GM23338 (cell line): ENCODE measurements around the gene SCCPDH. TPM values are rescaled to one million over a fixed set of nuclear protein-coding genes. Genes with fewer than 3 reads are reported as not detected.
"Not testable (repeated sequence)": the region's sequence is repeated elsewhere in the genome, so short reads cannot be mapped to it uniquely, and the experiment has no call there.

Experiments
- ATAC-seq: fragments of 200-7000 bp; cut with Tn5 transposase; 3 replicates; pipeline ENCODE4 v1.9.1; 2020
- DNase-seq: peaks from one replicate; pipeline ENCODE4 v3.0.0-alpha.2; 2015; ENCODE audit warnings: low spot score
- H2AFZ ChIP-seq: fragments of 200-600 bp; sonication (generic); 2 replicates; pipeline ENCODE4 v1.8.0; 2016; ENCODE audit warnings: antibody characterized with exemption, mild to moderate bottlenecking, moderate library complexity
- H3F3A ChIP-seq: fragments of 200-600 bp; sonication (generic); replicated peaks from 2 replicates; pipeline ENCODE4 v1.8.0; 2017; ENCODE audit warnings: antibody characterized with exemption, mixed run types, low read depth
- H3K27ac ChIP-seq: fragments of 200-600 bp; sonication (generic); 2 replicates; pipeline ENCODE4 v1.6.1; 2016; ENCODE audit warnings: low read depth
- H3K27me3 ChIP-seq: fragments of 200-600 bp; sonication (generic); 2 replicates; pipeline ENCODE4 v1.8.0; 2016; ENCODE audit warnings: mild to moderate bottlenecking, mixed run types, moderate library complexity; ENCODE audit not compliant: insufficient read depth
- H3K36me3 ChIP-seq: fragments of 200-600 bp; sonication (generic); 2 replicates; pipeline ENCODE4 v1.8.0; 2016; ENCODE audit warnings: mild to moderate bottlenecking; ENCODE audit not compliant: insufficient read depth
- H3K4me1 ChIP-seq: fragments of 200-600 bp; sonication (generic); 2 replicates; pipeline ENCODE4 v1.8.0; 2016; ENCODE audit warnings: mild to moderate bottlenecking, moderate library complexity; ENCODE audit not compliant: insufficient read depth
- H3K4me2 ChIP-seq: fragments of 200-600 bp; sonication (generic); 2 replicates; pipeline ENCODE4 v1.7.1; 2017; ENCODE audit warnings: mixed run types
- H3K4me3 ChIP-seq: fragments of 200-600 bp; sonication (generic); 2 replicates; pipeline ENCODE4 v1.6.1; 2016; ENCODE audit warnings: mixed run types
- H3K79me2 ChIP-seq: fragments of 200-600 bp; sonication (generic); replicated peaks from 2 replicates; pipeline ENCODE4 v1.8.0; 2017; ENCODE audit warnings: mild to moderate bottlenecking; ENCODE audit not compliant: insufficient read depth
- H3K9me2 ChIP-seq: fragments of 200-600 bp; sonication (generic); 2 replicates; pipeline ENCODE4 v1.8.0; 2017; ENCODE audit not compliant: insufficient read depth
- H4K20me1 ChIP-seq: fragments of 200-600 bp; sonication (generic); replicated peaks from 2 replicates; pipeline ENCODE4 v1.8.0; 2017; ENCODE audit warnings: mild to moderate bottlenecking; ENCODE audit not compliant: insufficient read depth
- H3K27ac Mint-ChIP-seq: 2 replicates; pipeline ENCODE4 v1.8.0; 2020; ENCODE audit warnings: inconsistent platforms, mild to moderate bottlenecking, moderate library complexity, mixed read lengths
- H3K27me3 Mint-ChIP-seq: 3 replicates; pipeline ENCODE4 v1.8.0; 2022; ENCODE audit warnings: low read depth, mild to moderate bottlenecking, moderate library complexity, mixed read lengths, inconsistent platforms; ENCODE audit not compliant: insufficient read depth, poor library complexity
- H3K36me3 Mint-ChIP-seq: 3 replicates; pipeline ENCODE4 v1.8.0; 2021; ENCODE audit warnings: low read depth, mild to moderate bottlenecking, inconsistent platforms, moderate library complexity, mixed read lengths
- H3K4me1 Mint-ChIP-seq: 3 replicates; pipeline ENCODE4 v1.8.0; 2020; ENCODE audit warnings: mild to moderate bottlenecking, inconsistent platforms, mixed read lengths
- H3K4me3 Mint-ChIP-seq: 3 replicates; pipeline ENCODE4 v1.8.0; 2021; ENCODE audit warnings: moderate library complexity, mild to moderate bottlenecking, inconsistent platforms, mixed read lengths
- H3K9me3 Mint-ChIP-seq: 3 replicates; pipeline ENCODE4 v1.8.0; 2020; ENCODE audit warnings: moderate library complexity, mild to moderate bottlenecking, inconsistent platforms, mixed read lengths
- EZH2phosphoT487 ChIP-seq: fragments of 200-600 bp; sonication (generic); IDR thresholded peaks from one replicate; pipeline ENCODE4 v1.8.1; 2018; ENCODE audit warnings: antibody characterized with exemption; ENCODE audit not compliant: unreplicated experiment
- JUNB ChIP-seq: IDR thresholded peaks from one replicate; pipeline ENCODE4 v1.6.1; 2016; ENCODE audit warnings: antibody characterized with exemption; ENCODE audit not compliant: unreplicated experiment
- STAT1 ChIP-seq: IDR thresholded peaks from one replicate; pipeline ENCODE4 v1.6.1; 2016; ENCODE audit warnings: antibody characterized with exemption; ENCODE audit not compliant: unreplicated experiment
- ZNF114 ChIP-seq: fragments of 250-450 bp; sonication (Bioruptor Pico); IDR thresholded peaks from 2 replicates; pipeline ENCODE4 v1.5.0; 2020; ENCODE audit warnings: mild to moderate bottlenecking, moderate library complexity
- polyA plus RNA-seq: library from polyadenylated mRNA; unstranded; fragments of >200 nt; fragmentation: Nextera tagmentation; extraction: Ambion mirVana; gene quantifications from 2 replicates; pipeline ENCODE4 v1.2.1, GENCODE V29; 2016
- total RNA-seq: library from RNA; depleted of rRNA; stranded (reverse); fragments of >200 nt; shearing (Covaris generic); gene quantifications from 2 replicates; pipeline ENCODE4 v1.2.3, GENCODE V29; 2014

The SCCPDH gene
- total and polyA plus RNA-seq, 2 experiments from 2014 or later, result 14.4 to 18.8 TPM

DNA sequence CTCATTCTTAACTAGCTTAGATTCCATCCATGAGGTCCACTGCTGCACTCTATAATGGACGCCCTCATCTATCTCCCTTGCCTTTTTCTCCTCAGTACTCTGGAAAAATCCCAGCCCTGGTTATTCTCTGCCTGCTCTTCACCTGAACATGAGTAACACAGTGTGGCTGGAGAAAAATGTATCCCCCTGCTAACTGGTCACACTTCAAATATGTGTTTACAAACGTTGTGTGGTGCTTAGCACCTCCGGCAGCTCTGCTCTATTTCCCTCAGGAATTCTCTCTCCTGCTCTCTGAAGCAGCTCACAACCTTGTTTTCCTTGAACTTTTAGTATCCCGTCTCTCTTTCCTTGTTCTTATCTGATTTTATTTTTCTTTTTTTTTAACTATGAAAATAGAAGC is 4.1 kb downstream of the SCCPDH start:
- Mint-ChIP-seq H3K27me3 (peaks cover 17% of the 10 kb centered on the region), H3K4me1 (no peaks in the 10 kb centered on the region), H3K9me3 (peaks cover 24% of the 10 kb centered on the region; the same call in 2 of the 3 replicates), H3K36me3 (peaks cover 58% of the 10 kb centered on the region), H3K4me3 (no peak overlapping the region), H3K27ac (no peak overlapping the region)
- Histone ChIP-seq H3K4me1 (peaks cover 3% of the 10 kb centered on the region; the same call in 1 of the 2 replicates), H3K4me3 (no peak overlapping the region), H3K27ac (no peak overlapping the region), H3K36me3 (peaks cover 19% of the 10 kb centered on the region), H3K27me3 (peaks cover 19% of the 10 kb centered on the region), H4K20me1 (no peaks in the 10 kb centered on the region), H2AFZ (no peak overlapping the region), H3F3A (0 out of 2 replicates have a peak, but pooled peaks cover 2% of the 10 kb centered on the region), H3K79me2 (no peaks in the 10 kb centered on the region), H3K9me2 (no peaks in the 10 kb centered on the region), H3K4me2 (no peak overlapping the region)
- DNase-seq, result no peak
- no peak for TF ChIP-seq ZNF114
- TF ChIP-seq JUNB, result no peak
- ATAC-seq, result no peak

DNA sequence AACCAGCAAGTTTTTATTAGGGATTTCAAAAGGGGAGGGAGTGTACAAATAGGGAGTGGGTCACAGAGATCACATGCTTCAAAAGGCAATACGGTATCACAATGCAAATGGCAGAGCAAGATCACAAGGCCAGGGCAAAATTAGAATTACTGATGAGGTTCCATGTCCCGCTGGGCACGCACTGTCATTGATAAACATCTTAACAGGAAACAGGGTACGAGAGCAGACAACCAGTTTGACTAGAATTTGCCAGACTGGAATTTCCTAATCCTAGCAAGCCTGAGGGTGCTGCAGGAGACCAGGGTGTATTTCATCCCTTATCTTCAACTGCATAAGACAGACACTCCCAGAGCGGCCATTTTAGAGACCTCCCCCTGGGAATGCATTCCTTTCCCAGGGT is 4.8 kb downstream of the SCCPDH start:
- not testable (repeated sequence) for H3K9me2 ChIP-seq, H3K27ac Mint-ChIP-seq, H2AFZ ChIP-seq, H3K27ac ChIP-seq, H3F3A ChIP-seq, H4K20me1 ChIP-seq, H3K4me1 Mint-ChIP-seq, H3K4me2 ChIP-seq, H3K4me3 Mint-ChIP-seq, H3K4me3 ChIP-seq, H3K4me1 ChIP-seq, H3K79me2 ChIP-seq, ATAC-seq, DNase-seq
- Histone ChIP-seq H3K27me3 (peaks cover 14% of the 10 kb centered on the region), H3K36me3 (peaks cover 19% of the 10 kb centered on the region)
- H3K27me3 Mint-ChIP-seq, result peaks cover 13% of the 10 kb centered on the region
- peaks cover 65% of the 10 kb centered on the region for H3K36me3 Mint-ChIP-seq
- peaks cover 21% of the 10 kb centered on the region; the same call in 2 of the 3 replicates for H3K9me3 Mint-ChIP-seq

DNA sequence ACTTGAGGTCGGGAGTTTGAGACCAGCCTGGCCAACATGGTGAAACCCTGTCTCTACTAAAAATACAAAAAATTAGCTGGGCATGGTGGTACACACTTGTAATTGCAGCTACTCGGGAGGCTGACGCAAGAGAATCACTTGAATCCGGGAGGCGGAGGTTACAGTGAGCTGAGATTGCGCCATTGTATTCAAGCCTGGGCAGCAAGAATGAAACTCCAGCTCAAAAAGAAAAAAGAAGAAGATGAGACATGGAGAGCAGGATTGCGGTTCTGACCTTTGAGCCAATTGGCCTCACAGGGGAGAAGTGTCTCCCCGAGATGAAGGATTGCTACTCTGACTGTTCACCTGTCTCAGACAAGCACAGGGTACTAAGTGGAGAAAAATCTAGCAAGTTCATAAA is 6.6 kb downstream of the SCCPDH start:
- ATAC-seq, result no peak
- no peaks in the 10 kb centered on the region for H3F3A ChIP-seq
- TF ChIP-seq JUNB (no peak), EZH2phosphoT487 (no peak), STAT1 (no peak), ZNF114 (no peak)
- H3K27me3 Mint-ChIP-seq, result peaks cover 6% of the 10 kb centered on the region
- H2AFZ ChIP-seq, result no peak overlapping the region
- no peaks in the 10 kb centered on the region for H3K9me2 ChIP-seq
- no peak overlapping the region for H3K4me3 ChIP-seq
- H3K27ac ChIP-seq, result no peak overlapping the region
- DNase-seq, result no peak
- peaks cover 21% of the 10 kb centered on the region; the same call in 2 of the 3 replicates for H3K9me3 Mint-ChIP-seq
- H4K20me1 ChIP-seq, result no peaks in the 10 kb centered on the region; the same call in 1 of the 2 replicates
- no peaks in the 10 kb centered on the region for H3K27me3 ChIP-seq
- H3K79me2 ChIP-seq, result no peaks in the 10 kb centered on the region
- H3K4me1 Mint-ChIP-seq, result no peaks in the 10 kb centered on the region
- H3K27ac Mint-ChIP-seq, result no peak overlapping the region
- no peak overlapping the region for H3K4me2 ChIP-seq
- no peak overlapping the region for H3K4me3 Mint-ChIP-seq
- no peaks in the 10 kb centered on the region for H3K4me1 ChIP-seq
- peaks cover 19% of the 10 kb centered on the region for H3K36me3 ChIP-seq
- H3K36me3 Mint-ChIP-seq, result peaks cover 76% of the 10 kb centered on the region

DNA sequence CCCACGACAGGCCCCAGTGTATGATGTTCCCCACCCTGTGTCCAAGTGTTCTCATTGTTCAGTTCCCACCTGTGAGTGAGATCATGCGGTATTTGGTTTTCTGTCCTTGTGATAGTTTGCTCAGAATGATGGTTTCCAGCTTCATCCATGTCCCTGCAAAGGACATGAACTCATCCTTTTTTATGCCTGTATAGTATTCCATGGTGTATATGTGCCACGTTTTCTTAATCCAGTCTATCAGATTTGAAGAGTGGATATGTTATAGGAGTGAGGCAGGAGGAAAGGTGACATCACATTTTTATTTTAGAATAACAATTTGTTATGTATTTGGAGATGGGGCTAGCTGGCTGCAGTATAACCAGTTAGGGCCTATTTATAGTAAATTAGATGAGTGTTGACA is 7.7 kb downstream of the SCCPDH start:
- Mint-ChIP-seq H3K36me3 (peaks cover 80% of the 10 kb centered on the region), H3K9me3 (peaks cover 21% of the 10 kb centered on the region; the same call in 2 of the 3 replicates)
- not testable (repeated sequence) for H3K9me2 ChIP-seq, H3K4me3 ChIP-seq, ATAC-seq, H3K27ac ChIP-seq, H3K4me1 Mint-ChIP-seq, H4K20me1 ChIP-seq, H2AFZ ChIP-seq, H3K79me2 ChIP-seq, H3K27me3 ChIP-seq, DNase-seq, H3K27me3 Mint-ChIP-seq, H3K4me3 Mint-ChIP-seq, H3F3A ChIP-seq, H3K4me2 ChIP-seq, H3K4me1 ChIP-seq, H3K27ac Mint-ChIP-seq
- peaks cover 18% of the 10 kb centered on the region for H3K36me3 ChIP-seq
